Vagina (tissue), 2 donors: ENCODE measurements around the gene AP1S3.

Experiments
- CTCF ChIP-seq, 3 experiments: fragments of 450-650 bp in 2 of 3; fragments of 200-600 bp in 1 of 3; sonication (generic) in 1 of 3; IDR thresholded peaks; one replicate each; pipeline ENCODE4 v1.5.1; 2017 to 2019; ENCODE audit warnings: antibody characterized with exemption in 3 of 3, mild to moderate bottlenecking in 2 of 3, moderate library complexity in 2 of 3
- POLR2AphosphoS5 ChIP-seq, 2 donors: sonication (generic); formaldehyde crosslinking; IDR thresholded peaks; one replicate each; pipeline ENCODE4 v1.9.0; 2017; ENCODE audit warnings: antibody characterized with exemption in 2 of 2, mild to moderate bottlenecking in 2 of 2, low read depth in 1 of 2; ENCODE audit not compliant: insufficient read depth in 1 of 2

- TF ChIP-seq CTCF (IDR thresholded peaks at IDR 0.05) (no peak), POLR2AphosphoS5 (IDR thresholded peaks at IDR 0.05; ENCODE audit: insufficient read depth in 1 of 2, low read depth in 1 of 2) (no peak)
Observed at GRCh38 chr2:223786236-223786635, 51.1 kb downstream of the AP1S3 start.
